NCI-H345 (cell line): ENCODE results near the gene NEUROD1.
"Not testable (repeated sequence)": the region's sequence is repeated elsewhere in the genome, so short reads cannot be mapped to it uniquely, and the experiment has no call there.

Experiments
- DNase-seq: peaks from one replicate; lab custom pipeline; 2025; lab: John Stamatoyannopoulos, UW

NEUROD1 gene

DNA sequence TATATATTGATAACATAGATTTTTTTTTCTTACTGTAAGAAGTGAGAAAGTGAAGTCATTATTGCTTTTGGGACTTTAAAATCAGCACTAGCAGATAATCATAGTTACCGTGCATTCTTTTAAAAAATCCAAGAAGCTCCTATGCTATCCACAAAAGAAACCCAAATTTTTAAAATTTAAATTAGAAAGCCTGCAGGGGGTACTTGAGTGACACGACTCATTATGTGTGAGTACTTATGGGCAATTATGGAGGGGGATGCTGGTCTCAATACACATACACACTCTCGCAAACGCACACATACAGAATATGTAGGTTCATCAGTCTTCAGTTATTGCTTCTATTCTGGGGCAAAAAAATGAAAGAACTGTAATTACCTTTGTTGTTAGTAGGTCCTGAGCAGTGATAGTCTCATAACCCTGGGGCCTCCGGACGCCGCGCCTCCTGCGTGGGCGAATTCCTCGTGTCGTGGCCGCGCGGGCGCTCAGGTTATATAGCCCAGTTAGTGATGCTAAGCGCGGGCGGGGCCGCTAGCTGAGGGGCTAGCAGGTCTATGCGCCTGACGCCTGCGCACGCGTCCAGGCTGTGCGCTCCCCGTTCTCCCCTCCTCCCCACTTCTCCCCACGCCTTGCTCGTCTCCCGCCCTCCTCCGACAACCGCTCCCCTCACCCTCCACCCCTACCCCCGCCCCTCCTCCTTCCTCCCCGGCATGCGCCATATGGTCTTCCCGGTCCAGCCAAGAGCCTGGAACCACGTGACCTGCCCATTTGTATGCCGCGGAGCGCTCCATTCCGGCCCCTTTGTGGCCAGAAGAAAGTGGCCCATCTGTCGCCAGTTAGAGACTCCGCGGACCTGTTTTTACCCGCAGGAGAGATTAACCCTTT, at the start of gene NEUROD1:
Gene NEUROD1 (minus strand): TSS at position 463 of the 882 bp plus-strand sequence. CDS start 1,657 bp downstream, outside the sequence.
- peak; percentile 60 for DNase-seq

- no peak for DNase-seq
Observed at GRCh38 chr2:181725476-181725875, 45.2 kb upstream of the NEUROD1 start.

- DNase-seq = no peak
Observed at GRCh38 chr2:181724662-181725061, 44.3 kb upstream of the NEUROD1 start.

- no peak for DNase-seq
Observed at GRCh38 chr2:181723731-181724130, 43.4 kb upstream of the NEUROD1 start.

DNA sequence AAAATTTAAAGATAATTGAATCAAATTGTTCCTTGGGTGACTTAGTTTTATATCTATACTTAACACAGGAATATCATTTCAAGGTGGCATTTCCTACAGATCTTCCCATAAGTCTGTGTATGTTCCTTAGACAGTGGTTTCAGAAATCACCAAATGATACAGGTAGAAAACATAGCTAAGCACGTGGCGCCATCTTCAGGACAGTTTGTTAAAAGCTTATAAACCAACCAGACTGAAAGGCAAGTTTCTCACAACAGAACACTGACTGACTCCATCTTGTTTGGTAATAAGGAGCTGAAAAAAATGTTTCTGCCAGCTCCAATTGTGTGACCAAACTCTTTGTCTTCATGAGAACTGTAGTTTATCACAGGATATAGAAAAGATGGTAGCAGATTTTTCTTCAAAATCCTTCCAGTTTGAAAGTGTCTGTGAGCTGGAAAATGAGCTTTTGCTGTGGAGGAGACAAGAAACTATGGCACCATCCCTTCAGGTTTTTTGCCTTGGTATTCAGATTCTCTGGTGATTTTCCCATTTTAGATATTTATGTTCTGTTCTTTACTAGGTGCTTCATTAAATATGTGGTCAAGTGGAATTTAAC, 34.8 kb upstream of the NEUROD1 start:
- peak; percentile 77 for DNase-seq

GRCh38 chr2:181711051-181711450, 30.7 kb upstream of the NEUROD1 start:
- not testable (repeated sequence) for DNase-seq

- DNase-seq = not testable (repeated sequence)
Observed at GRCh38 chr2:181702519-181702918, 22.2 kb upstream of the NEUROD1 start.

DNA sequence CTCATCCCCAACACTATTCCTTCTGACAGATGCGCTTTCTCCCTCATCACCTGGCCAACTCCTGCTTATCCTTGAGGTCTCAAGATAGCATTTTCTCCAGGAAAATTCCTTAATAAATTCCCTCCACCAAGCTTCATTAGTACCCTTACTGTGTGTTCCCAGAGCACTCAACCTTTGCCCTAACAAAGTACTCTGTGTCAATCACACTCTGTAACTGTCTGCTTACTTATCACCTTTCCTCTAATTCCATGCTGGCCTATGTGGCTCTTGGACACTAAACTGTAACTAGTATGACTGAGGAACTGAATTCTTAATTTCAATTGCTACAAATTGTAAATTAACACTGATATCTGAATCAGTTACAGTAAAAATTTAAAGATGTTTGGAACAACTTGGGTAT, 17.9 kb upstream of the NEUROD1 start:
- no peak for DNase-seq

DNA sequence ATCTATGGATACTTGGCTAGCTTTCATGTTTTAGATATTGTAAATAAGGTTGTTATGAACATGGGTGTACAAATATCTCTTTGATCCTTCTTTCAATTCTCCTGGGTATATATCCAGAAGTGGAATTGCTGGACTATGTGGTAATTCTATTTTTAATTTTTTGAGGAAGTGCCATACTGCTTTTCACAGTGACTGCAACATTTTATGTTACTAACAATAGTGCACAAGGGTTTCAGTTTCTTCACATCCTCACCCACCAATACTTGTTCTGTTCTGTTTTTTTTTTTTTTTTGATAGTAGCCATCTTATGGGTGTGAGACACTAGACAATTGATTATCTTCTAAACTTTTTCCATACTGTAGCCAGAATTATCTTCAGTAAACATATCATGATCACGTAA, 17.3 kb upstream of the NEUROD1 start:
- no peak for DNase-seq

DNA sequence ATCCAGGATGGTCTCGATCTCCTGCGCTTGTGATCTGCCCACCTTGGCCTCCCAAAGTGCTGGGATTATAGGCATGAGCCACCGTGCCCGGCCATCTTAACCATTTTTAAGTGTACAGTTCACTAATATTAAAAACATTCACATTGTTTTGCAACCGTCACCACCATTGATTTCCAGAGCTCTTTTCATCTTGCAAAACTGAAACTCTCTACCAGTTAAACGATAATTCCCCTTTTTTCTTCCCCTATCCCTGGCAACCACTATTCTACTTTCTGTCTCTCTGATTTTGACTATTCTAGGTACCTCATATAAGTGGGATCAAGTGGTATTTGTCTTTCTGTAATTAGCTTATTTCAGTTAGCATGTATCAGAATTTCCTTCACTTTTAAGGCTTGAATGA, 16.8 kb upstream of the NEUROD1 start:
- no peak for DNase-seq

- DNase-seq = no peak
Observed at GRCh38 chr2:181694271-181694670, 14.0 kb upstream of the NEUROD1 start.

- no peak for DNase-seq
Observed at GRCh38 chr2:181690860-181691259, 10.5 kb upstream of the NEUROD1 start.

- peak; percentile 66 for DNase-seq
Observed at GRCh38 chr2:181686576-181687185, 6.4 kb upstream of the NEUROD1 start.

GRCh38 chr2:181685150-181685688, 4.9 kb upstream of the NEUROD1 start:
- no peak for DNase-seq

DNA sequence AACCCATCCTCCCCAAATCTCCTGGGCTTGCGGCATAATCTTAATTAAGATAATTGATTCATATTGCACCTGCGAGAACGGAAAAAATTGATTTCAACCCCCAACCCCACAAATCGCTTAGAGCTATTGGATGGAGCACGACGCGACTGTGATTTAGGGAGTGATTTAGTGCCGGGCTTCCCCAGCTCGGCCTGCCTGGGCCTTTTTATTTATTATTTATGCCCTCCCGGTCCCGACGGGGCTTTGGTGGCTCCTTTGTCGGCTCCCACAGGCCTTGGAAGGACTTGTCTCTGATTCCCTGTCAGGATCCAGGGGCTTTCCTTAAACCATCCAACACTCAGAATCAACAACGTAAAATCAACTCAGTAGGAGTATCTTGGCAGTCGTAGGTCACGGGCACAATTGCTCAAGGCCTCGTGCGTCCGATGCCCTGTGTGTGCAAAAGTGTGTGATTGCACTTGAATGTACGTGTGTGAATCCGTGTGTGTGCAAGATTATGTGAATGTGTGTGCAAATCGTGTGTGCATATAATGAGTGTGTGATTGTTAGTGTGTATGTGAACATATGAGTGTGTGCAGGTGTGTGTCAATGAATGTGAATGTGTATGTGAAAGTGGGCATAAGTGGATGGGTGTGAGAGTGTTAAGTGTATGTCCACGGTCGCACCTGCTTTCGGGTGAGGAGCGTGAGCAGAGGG, 4.3 kb upstream of the NEUROD1 start:
- DNase-seq = no peak

DNA sequence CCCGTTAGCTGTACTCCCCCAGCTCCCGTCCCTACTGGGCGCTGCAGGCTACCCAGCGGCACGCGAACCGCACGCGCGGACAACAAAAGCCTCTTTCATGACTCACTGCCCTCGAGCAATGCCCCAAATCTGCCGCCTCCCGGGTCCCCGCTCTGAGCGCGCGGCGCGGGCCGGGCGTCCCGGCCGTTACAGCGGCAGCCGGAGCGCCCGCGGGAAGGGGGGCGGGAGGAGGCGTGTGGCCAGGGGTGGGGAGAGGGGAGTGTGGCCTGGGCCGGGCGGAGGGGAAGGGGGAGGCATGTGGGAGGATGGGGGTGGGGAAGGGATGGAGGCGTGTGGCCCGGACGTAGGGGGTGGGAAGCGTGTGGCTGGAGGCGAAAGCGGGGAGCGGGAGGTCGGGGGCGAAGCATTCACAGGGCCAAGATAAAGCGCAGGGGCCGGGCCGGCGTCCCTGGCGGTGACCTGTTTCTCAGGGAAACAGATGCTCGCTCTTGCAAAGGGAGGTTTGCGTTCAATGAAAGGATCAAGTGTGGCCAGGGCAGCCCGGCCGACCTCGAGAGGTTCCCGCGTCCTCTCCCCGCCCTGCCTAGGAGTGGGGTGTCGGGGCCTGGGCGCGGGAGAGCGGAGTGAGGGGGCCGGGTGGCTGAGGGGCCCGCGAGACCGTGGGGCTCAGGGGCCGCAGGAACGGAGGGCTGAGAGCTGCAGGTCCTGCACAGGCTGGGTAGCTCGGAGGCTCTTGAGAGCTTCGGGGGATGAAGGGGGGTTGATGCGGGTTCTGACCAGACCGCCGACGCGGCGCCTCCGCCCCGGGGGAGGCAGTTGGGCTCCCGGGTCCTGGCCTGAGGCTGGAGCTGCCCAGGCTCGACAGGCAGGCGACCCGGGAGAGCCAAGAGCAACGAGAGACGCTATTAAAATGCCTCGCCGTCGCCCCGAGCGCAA, 3.5 kb upstream of the NEUROD1 start:
- no peak for DNase-seq

DNA sequence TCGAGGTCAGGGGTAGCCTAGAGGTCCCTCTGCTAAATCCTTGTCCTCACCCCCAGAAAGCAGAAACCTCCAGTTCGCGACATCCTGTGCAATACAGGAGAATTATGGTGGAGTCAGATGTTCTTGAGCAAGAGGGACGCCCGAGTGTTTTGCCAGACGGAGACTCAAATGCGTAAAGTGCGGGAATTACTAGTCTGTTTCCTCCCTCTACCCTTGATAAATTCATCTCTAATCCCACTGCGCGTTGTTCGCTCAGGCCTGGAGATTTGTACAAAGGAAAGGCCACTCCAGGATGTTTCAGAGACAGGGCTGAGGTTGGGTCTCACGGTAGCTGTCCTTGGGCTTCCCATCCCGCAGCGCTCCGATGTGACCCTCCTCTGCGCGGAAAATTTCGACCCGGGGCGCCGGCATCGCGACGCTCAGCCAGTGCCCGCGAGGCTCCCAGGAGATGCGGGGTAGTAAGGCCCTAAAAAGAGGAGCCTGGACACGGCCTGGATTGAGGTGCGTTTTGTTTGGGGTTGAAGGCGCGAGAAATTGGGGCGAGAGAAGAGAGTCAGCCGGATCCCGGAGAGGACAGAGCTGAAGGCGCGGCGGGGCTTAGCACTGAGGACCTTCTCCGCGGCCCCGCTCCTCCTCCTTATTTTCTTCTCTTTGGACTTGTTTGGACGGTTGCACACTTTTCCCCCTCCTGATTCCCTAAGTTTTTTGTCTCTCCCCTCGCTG, 2.6 kb upstream of the NEUROD1 start:
- DNase-seq = no peak

DNA sequence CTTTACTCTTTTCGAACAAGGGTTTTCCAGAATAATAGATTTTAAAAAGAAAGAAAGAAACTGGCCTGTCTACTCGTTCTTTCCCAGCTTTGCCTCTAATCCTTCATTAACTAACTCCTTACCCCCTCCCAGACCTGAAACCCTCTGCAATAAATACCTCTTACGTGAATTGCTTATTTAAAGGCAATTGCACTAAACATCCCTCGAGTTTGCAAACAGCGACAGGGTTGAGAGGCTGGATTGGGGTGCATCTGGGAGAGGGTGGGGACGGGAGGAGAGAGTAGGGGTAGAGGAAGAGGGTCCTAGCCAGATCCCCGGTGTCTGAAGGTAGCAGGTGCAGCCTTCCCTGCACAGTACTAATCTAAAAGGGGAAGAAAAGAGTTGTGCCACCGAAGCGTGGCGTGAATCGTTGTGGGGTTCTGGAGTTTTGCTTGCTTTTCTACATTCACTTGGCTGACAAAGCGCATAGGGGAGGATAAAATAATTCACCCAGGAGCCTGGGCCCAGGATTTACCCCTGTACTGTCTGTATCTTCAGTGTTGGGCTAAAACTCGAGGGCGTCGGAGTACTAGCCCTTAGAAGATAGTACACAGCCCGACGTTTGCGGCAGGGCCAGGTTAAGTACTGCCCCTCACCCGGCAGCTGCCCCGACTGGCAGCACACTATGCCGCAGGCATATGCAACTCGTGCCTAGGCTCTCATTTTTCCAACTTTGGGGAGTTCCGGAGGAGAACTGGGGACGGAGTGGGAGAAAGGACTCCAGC, 1.9 kb upstream of the NEUROD1 start:
- DNase-seq = no peak
